Measurements from ENCODE around the gene C1orf21. TPM values are rescaled to one million over a fixed set of nuclear protein-coding genes. Genes with fewer than 3 reads are reported as not detected.

C1orf21 gene
- total RNA-seq, 1 experiment from 2014 or later: 0.15 TPM

GRCh38 chr1:184380468-184380867, 6.4 kb upstream of the C1orf21 start:
- no peak for DNase-seq (ENCODE audit: low read depth, low spot score)
- Histone ChIP-seq H3K27me3 (ENCODE audit: control insufficient read depth, insufficient read depth, low read length) (peaks cover 13% of the 10 kb centered on the region; the same call in 1 of the 2 replicates), H3K4me1 (ENCODE audit: control insufficient read depth, insufficient read depth, low read length) (no peaks in the 10 kb centered on the region), H3K4me3 (ENCODE audit: low read depth in 2 of 2, low read length in 2 of 2) (no peak overlapping the region), H3K36me3 (ENCODE audit: control insufficient read depth, insufficient read depth, low read length) (no peaks in the 10 kb centered on the region), H3K27ac (ENCODE audit: low read length) (no peak overlapping the region), H3K9me3 (ENCODE audit: control insufficient read depth, insufficient read depth, low read depth, low read length) (no peaks in the 10 kb centered on the region)
- POLR2A ChIA-PET: no interaction called here
- TF ChIP-seq REST (IDR thresholded peaks at IDR 0.05; ENCODE audit: insufficient read depth in 1 of 2, low read depth in 2 of 2, low read length in 1 of 2) (no peak), POLR2AphosphoS5 (IDR thresholded peaks at IDR 0.05; ENCODE audit: low read depth, low read length) (no peak), CTCF (IDR thresholded peaks at IDR 0.05) (no peak), SIN3A (IDR thresholded peaks at IDR 0.05; ENCODE audit: borderline replicate concordance, insufficient read depth, low read depth, low read length) (no peak), TCF7L2 (IDR thresholded peaks at IDR 0.05; ENCODE audit: low read depth, low read length) (no peak)
- CTCF ChIA-PET: no interaction called here
- no TSS peak for BruUV-seq (replicated peaks)
- in situ Hi-C loops (cut with HindIII; ENCODE audit: low pct_unique_long_range_greater_than_20kb, low sequenced_read_pairs) (no loop called here), intact Hi-C loops (cut with micrococcal nuclease; ENCODE audit: unreplicated experiment) (no loop called here)
- ATAC-seq: no peak

GRCh38 chr1:184383772-184384323, 3.0 kb upstream of the C1orf21 start:
- Histone ChIP-seq H3K9me3 (ENCODE audit: control insufficient read depth, insufficient read depth, low read depth, low read length) (no peaks in the 10 kb centered on the region), H3K27ac (ENCODE audit: low read length) (no peak overlapping the region), H3K4me3 (ENCODE audit: low read depth in 2 of 2, low read length in 2 of 2) (no peak overlapping the region), H3K4me1 (ENCODE audit: control insufficient read depth, insufficient read depth, low read length) (no peaks in the 10 kb centered on the region), H3K36me3 (ENCODE audit: control insufficient read depth, insufficient read depth, low read length) (no peaks in the 10 kb centered on the region), H3K27me3 (ENCODE audit: control insufficient read depth, insufficient read depth, low read length) (peaks cover 24% of the 10 kb centered on the region)
- CTCF ChIA-PET: no interaction called here
- intact Hi-C loops (cut with micrococcal nuclease; ENCODE audit: unreplicated experiment) (no loop called here), in situ Hi-C loops (cut with HindIII; ENCODE audit: low pct_unique_long_range_greater_than_20kb, low sequenced_read_pairs) (no loop called here)
- ATAC-seq: no peak
- DNase-seq (ENCODE audit: low read depth, low spot score): no peak
- BruUV-seq (replicated peaks): no TSS peak
- no peak for TF ChIP-seq POLR2AphosphoS5 (IDR thresholded peaks at IDR 0.05; ENCODE audit: low read depth, low read length)
- TF ChIP-seq SIN3A (IDR thresholded peaks at IDR 0.05; ENCODE audit: borderline replicate concordance, insufficient read depth, low read depth, low read length): no peak
- TF ChIP-seq TCF7L2 (IDR thresholded peaks at IDR 0.05; ENCODE audit: low read depth, low read length): no peak
- no peak for TF ChIP-seq CTCF (IDR thresholded peaks at IDR 0.05)
- TF ChIP-seq REST (IDR thresholded peaks at IDR 0.05; ENCODE audit: insufficient read depth in 1 of 2, low read depth in 2 of 2, low read length in 1 of 2): no peak
- POLR2A ChIA-PET: no interaction called here

All from Panc1 (cell line).